ENCODE data around the gene SETD1A.

SETD1A gene

DNA sequence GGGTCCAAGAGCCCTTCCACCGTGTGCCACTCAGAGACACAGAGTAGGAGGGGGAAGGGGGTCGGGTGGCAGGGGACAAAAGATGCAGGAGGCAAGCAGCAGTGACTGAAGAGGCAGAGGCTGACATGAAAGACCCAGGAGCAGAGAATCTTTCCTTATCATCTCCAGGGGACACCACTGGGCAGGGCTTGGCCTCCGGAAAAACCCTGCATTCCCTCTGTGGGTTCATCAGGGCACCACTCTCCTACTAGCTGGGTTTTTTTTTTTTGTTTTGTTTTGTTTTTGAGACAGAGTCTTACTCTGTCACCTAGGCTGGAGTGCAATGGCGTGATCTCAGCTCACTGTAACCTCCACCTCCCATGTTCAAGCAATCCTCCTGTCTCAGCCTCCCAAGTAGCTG lies 73.7 kb downstream of the SETD1A start:
- no peak for TF ChIP-seq CTCF (IDR thresholded peaks at IDR 0.05; ENCODE audit: low read depth, low read length)
- no peak for DNase-seq (ENCODE audit: extremely low read depth, low read depth)

- no peak; the same call in 1 of the 2 replicates for TF ChIP-seq CTCF (IDR thresholded peaks at IDR 0.05; ENCODE audit: low read depth, low read length)
- DNase-seq (ENCODE audit: extremely low read depth, low read depth): peak; percentile 95
Measured at GRCh38 chr16:31032736-31033708, 75.5 kb downstream of the SETD1A start, which contains the start of gene STX4. TSS of gene STX4 (plus strand) at chr16:31033558. CDS start at chr16:31033806, 248 bp downstream.

DNA sequence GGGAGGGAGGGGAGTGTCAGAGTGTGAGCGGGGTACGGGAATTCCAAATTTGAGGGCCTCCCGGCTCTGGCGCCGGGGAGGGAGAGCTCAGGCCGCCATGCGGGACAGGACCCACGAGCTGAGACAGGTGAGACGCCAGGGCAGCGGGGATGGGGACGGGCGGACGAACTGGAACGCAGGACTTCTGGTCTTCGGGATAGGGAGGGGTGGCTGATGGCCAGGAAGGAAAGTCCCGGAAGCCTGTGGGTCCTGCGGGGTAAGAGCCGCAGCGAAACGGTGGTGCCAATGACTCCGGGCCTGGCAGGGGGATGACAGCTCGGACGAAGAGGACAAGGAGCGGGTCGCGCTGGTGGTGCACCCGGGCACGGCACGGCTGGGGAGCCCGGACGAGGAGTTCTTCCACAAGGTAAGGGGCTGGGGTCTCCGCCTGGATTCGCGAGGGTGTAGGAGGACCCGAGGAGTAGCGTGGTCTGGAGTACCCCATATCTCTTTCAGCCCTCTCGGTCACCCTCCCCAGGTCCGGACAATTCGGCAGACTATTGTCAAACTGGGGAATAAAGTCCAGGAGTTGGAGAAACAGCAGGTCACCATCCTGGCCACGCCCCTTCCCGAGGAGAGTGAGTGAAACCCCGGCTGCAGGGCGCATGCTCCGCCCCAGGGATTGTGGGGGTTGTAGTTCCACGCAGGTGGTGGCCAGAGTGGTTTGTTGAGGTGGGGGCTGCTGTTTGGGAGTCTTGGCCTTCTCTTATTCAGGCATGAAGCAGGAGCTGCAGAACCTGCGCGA lies 76.3 kb downstream of the SETD1A start:
- TF ChIP-seq CTCF (IDR thresholded peaks at IDR 0.05; ENCODE audit: low read depth, low read length): no peak
- peak; percentile 47 for DNase-seq (ENCODE audit: extremely low read depth, low read depth)
